Omental fat pad (tissue), 4 donors: ENCODE data around the gene GATAD2A. TPM values are rescaled to one million over a fixed set of nuclear protein-coding genes. Genes with fewer than 3 reads are reported as not detected.

Experiments
- ATAC-seq: fragments of 150-250 bp; one replicate; pipeline ENCODE4 v1.9.1; 2016; ENCODE audit warnings: mild to moderate bottlenecking, moderate library complexity; ENCODE audit not compliant: low FRiP score
- DNase-seq: peaks from one replicate; pipeline ENCODE4 v3.0.0-alpha.2; 2019; ENCODE audit warnings: low spot score
- CTCF ChIP-seq, 3 donors: fragments of 450-650 bp; IDR thresholded peaks; one replicate each; pipeline ENCODE4 v1.5.1; 2016 to 2017; ENCODE audit warnings: antibody characterized with exemption in 3 of 3, mild to moderate bottlenecking in 3 of 3, moderate library complexity in 2 of 3
- total RNA-seq, 4 donors: library from RNA; depleted of rRNA; stranded (reverse); fragments of >200 nt; gene quantifications; one replicate each; pipeline ENCODE4 v1.1.0, GENCODE V29; 2016

Gene GATAD2A
- total RNA-seq, 4 donors from 2014 or later: 25.9 to 80.3 (median 35.9) TPM

- DNase-seq: no peak
- no peak for TF ChIP-seq CTCF (IDR thresholded peaks at IDR 0.05)
- no peak for ATAC-seq
Measured at GRCh38 chr19:19458110-19458816, 52.8 kb downstream of the GATAD2A start.

- DNase-seq (no peak), ATAC-seq (no peak)
- TF ChIP-seq CTCF (IDR thresholded peaks at IDR 0.05): no peak
Measured at GRCh38 chr19:19459073-19459472, 53.6 kb downstream of the GATAD2A start.

DNA sequence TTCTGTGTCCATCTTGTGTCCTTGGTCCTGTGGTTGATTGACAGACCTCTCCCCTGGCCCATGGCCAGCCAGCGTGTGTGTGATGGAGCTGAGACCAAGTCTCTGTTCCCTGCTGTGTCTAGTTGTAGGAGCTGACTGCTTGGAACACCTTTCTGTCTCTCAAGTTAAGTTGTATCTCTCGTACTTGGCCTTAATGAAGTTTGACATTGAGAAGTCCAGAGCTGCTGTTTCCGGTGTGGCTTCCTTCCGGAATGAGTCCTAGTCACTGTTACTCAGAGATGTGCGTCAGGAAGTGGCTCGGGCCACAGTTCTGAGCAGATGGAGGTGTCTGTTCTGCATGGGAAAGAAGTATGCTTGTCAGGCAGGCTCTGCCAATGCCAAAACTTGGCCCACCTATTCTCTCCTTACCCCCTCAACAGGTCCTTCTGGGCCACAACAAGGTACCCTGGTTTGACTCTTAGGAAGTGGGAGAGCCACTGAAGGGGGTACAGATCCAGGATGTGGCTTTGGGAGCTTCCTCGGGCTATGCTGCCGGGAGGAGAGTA is 54.3 kb downstream of the GATAD2A start:
- TF ChIP-seq CTCF (IDR thresholded peaks at IDR 0.05): no peak
- no peak for ATAC-seq
- DNase-seq: no peak

GRCh38 chr19:19460258-19460731 is 54.8 kb downstream of the GATAD2A start:
- ATAC-seq (no peak), DNase-seq (no peak)
- no peak for TF ChIP-seq CTCF (IDR thresholded peaks at IDR 0.05)

GRCh38 chr19:19460761-19461265 is 55.3 kb downstream of the GATAD2A start:
- no peak for DNase-seq
- no peak for TF ChIP-seq CTCF (IDR thresholded peaks at IDR 0.05)
- ATAC-seq: no peak

DNA sequence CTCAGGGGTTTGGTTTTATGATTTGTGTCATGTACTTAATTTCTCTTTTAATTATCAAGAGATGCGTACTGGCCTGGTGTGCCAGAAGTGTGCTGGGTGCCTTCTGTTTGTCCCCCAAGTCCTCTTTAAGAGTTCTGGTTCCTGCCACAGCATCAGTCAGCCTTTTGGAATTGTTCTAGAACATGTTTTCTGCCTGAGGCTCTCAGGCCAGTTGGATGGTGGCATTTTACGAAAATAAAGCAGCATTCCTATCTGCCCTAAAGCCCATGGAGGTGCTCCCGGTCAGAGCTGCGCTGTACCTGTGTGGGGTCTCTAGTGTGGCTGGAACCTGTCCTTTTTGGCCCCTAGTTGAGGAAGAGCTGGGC is 55.8 kb downstream of the GATAD2A start:
- ATAC-seq (no peak), DNase-seq (no peak)
- no peak for TF ChIP-seq CTCF (IDR thresholded peaks at IDR 0.05)
